A673 (cell line): ENCODE data around the gene LSM10. TPM values are rescaled to one million over a fixed set of nuclear protein-coding genes. Genes with fewer than 3 reads are reported as not detected.

Experiments
- BruUV-seq: library from RNA; stranded (reverse); fragments of 400-500 nt; replicated peaks from 2 replicates; lab custom pipeline; 2021; lab: Mats Ljungman, UMichigan
- CTCF ChIA-PET: fragments of 300-600 bp; sonication (Branson Sonifier 250); formaldehyde crosslinking; loops from one replicate; lab custom pipeline; 2022; ENCODE audit warnings: antibody characterized with exemption; lab: Charles Lee
- POLR2A ChIA-PET: fragments of 300-600 bp; sonication (Branson Sonifier 250); formaldehyde crosslinking; loops from one replicate; lab custom pipeline; 2022; ENCODE audit warnings: antibody characterized with exemption; ENCODE audit not compliant: low non-redundant PET; lab: Charles Lee
- DNase-seq: peaks from one replicate; pipeline ENCODE4 v3.0.0-alpha.2; 2015; ENCODE audit warnings: low spot score
- H3K27ac ChIP-seq: fragments of 200-600 bp; sonication (generic); 2 replicates; pipeline ENCODE4 v1.5.1; 2016; ENCODE audit warnings: mixed run types, low read depth, mild to moderate bottlenecking, mixed read lengths, antibody characterized with exemption, low read length; ENCODE audit not compliant: poor library complexity, severe bottlenecking
- H3K27me3 ChIP-seq: fragments of 200-600 bp; sonication (generic); replicated peaks from 2 replicates; pipeline ENCODE4 v1.6.1; 2017; ENCODE audit warnings: mixed run types, low read depth, mild to moderate bottlenecking, mixed read lengths, antibody characterized with exemption, low read length; ENCODE audit not compliant: insufficient read depth, poor library complexity
- H3K36me3 ChIP-seq: fragments of 200-600 bp; sonication (generic); 2 replicates; pipeline ENCODE4 v1.6.1; 2016; ENCODE audit warnings: mixed run types, mild to moderate bottlenecking, mixed read lengths, antibody characterized with exemption, low read length; ENCODE audit not compliant: insufficient read depth, poor library complexity, severe bottlenecking
- H3K4me1 ChIP-seq: fragments of 200-600 bp; sonication (generic); 2 replicates; pipeline ENCODE4 v1.6.1; 2017; ENCODE audit warnings: mixed run types, mild to moderate bottlenecking, mixed read lengths, antibody characterized with exemption, low read length; ENCODE audit not compliant: insufficient read depth, poor library complexity, severe bottlenecking
- H3K4me3 ChIP-seq: fragments of 200-600 bp; sonication (generic); 2 replicates; pipeline ENCODE4 v1.5.1; 2016; ENCODE audit warnings: low read depth, mixed run types, mild to moderate bottlenecking, mixed read lengths, low read length; ENCODE audit not compliant: poor library complexity, severe bottlenecking
- H3K9me3 ChIP-seq: fragments of 200-600 bp; sonication (generic); 2 replicates; pipeline ENCODE4 v1.6.1; 2016; ENCODE audit warnings: mixed run types, low read depth, mild to moderate bottlenecking, mixed read lengths, antibody characterized with exemption, low read length; ENCODE audit not compliant: poor library complexity, severe bottlenecking
- EZH2 ChIP-seq: fragments of 200-600 bp; sonication (generic); IDR thresholded peaks from 2 replicates; pipeline ENCODE4 v1.6.1; 2017; ENCODE audit warnings: borderline replicate concordance, low read depth, mild to moderate bottlenecking, mixed read lengths, antibody characterized with exemption, low read length; ENCODE audit not compliant: poor library complexity, severe bottlenecking
- intact Hi-C: fragments of 100-400 bp; cut with micrococcal nuclease; formaldehyde crosslinking; loops from one replicate; pipeline ENCODE4 v1.10.0; 2022; ENCODE audit not compliant: unreplicated experiment
- total RNA-seq: library from RNA; stranded (reverse); gene quantifications from 2 replicates; pipeline ENCODE4 v1.2.3, GENCODE V29; 2021
- TF ChIP-seq, protein P1 (sequence below): fragments of 300-800, 200-600 bp; sonication (generic); conservative IDR thresholded peaks from 2 replicates; pipeline ENCODE4 v1.5.1; 2017; ENCODE audit warnings: low read depth, mild to moderate bottlenecking, antibody characterized with exemption, low read length, moderate library complexity, mixed read lengths

The LSM10 gene
- total RNA-seq, 1 experiment from 2014 or later: 68.0 TPM

DNA sequence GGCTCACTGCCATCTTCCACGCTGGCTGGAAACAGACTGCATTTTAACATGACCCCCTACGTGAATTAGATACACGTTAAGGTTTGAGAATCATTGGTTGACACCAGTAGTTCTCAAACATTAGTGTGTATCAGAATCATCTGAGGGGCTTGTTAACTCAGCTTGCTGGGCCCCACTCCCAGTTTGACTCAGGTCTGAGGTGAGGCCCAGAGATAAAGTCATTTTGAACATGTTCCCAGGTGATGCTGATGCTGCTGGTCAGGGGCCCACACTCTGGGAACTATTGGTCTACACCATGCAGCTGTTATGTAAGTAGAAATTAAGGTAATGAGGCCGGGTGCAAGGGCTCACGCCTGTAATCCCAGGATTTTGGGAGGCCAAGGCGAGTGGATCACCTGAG is 1.3 kb downstream of the LSM10 start:
- H3K36me3 ChIP-seq: peaks cover 27% of the 10 kb centered on the region
- intact Hi-C loops: no loop called here
- H3K9me3 ChIP-seq: no peaks in the 10 kb centered on the region
- no peak for DNase-seq
- ChIA-PET POLR2A (no interaction called here), CTCF (no interaction called here)
- H3K27me3 ChIP-seq: no peaks in the 10 kb centered on the region
- no TSS peak for BruUV-seq
- H3K4me1 ChIP-seq: peaks cover 8% of the 10 kb centered on the region
- H3K4me3 ChIP-seq: peak overlapping the region; percentile 85
- no peak for TF ChIP-seq EZH2
- TF ChIP-seq, protein P1, sequence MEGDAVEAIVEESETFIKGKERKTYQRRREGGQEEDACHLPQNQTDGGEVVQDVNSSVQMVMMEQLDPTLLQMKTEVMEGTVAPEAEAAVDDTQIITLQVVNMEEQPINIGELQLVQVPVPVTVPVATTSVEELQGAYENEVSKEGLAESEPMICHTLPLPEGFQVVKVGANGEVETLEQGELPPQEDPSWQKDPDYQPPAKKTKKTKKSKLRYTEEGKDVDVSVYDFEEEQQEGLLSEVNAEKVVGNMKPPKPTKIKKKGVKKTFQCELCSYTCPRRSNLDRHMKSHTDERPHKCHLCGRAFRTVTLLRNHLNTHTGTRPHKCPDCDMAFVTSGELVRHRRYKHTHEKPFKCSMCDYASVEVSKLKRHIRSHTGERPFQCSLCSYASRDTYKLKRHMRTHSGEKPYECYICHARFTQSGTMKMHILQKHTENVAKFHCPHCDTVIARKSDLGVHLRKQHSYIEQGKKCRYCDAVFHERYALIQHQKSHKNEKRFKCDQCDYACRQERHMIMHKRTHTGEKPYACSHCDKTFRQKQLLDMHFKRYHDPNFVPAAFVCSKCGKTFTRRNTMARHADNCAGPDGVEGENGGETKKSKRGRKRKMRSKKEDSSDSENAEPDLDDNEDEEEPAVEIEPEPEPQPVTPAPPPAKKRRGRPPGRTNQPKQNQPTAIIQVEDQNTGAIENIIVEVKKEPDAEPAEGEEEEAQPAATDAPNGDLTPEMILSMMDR: no peak
- H3K27ac ChIP-seq: no peak overlapping the region

DNA sequence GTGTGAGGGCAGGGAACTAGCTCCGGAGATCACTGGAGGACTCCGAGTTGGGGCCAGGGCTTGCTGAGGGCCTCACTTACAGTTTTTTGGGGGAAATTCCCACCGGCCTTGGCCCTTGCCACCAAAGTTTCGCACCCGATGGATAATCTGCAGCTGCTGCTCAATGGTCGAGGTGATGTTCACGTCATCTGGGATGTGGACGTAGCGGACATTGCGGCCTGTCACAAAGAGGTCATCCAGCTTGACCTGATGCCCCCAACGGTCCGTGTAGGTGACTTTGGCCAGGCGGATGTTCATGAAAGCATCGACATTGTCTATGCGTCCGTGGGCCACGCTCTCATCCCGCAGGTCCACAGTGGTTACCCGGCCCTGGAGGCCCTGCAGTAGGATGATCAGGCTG is 4.0 kb downstream of the LSM10 start:
- Histone ChIP-seq H3K4me1 (peaks cover 8% of the 10 kb centered on the region), H3K27me3 (no peaks in the 10 kb centered on the region), H3K4me3 (no peak overlapping the region), H3K27ac (no peak overlapping the region), H3K9me3 (no peaks in the 10 kb centered on the region), H3K36me3 (peaks cover 42% of the 10 kb centered on the region)
- no peak for DNase-seq
- ChIA-PET POLR2A (no interaction called here), CTCF (no interaction called here)
- intact Hi-C loops: no loop called here
- no TSS peak for BruUV-seq
- TF ChIP-seq, protein P1: no peak
- TF ChIP-seq EZH2: no peak

DNA sequence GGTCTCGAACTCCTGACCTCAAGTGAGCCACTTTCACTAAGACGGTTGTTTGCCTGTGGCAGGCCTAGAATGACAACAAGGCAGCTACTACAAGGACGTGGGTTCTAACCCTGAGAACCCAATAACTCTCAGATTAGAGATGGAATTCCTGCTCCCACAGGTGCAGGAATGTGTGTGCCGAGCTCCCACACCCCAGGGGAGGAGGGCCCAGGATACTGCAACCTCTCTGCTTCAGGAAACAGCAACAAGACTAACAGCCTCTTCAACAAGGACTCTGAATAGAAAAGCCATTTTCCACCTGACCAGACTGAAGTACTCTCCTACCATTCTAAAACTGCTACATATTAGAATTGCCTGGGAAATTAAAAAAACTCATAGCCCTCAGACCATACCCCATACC is 4.9 kb downstream of the LSM10 start:
- CTCF ChIA-PET: no interaction called here
- no TSS peak for BruUV-seq
- Histone ChIP-seq H3K4me1 (peaks cover 9% of the 10 kb centered on the region), H3K27ac (no peak overlapping the region), H3K4me3 (no peak overlapping the region), H3K27me3 (no peaks in the 10 kb centered on the region), H3K9me3 (no peaks in the 10 kb centered on the region), H3K36me3 (peaks cover 42% of the 10 kb centered on the region)
- no peak for DNase-seq
- TF ChIP-seq EZH2: no peak
- TF ChIP-seq, protein P1: no peak
- intact Hi-C loops: no loop called here
- POLR2A ChIA-PET: no interaction called here
